Bronchial epithelial cell (primary cell): Measurements from ENCODE around the gene RGS19. TPM values are rescaled to one million over a fixed set of nuclear protein-coding genes. Genes with fewer than 3 reads are reported as not detected.

Experiments
- DNase-seq: peaks from one replicate; pipeline ENCODE4 v3.0.0-alpha.2; 2010; ENCODE audit warnings: low read depth
- FAIRE-seq: peaks from 2 replicates; lab custom pipeline; 2011; peaks lifted over from hg19 to GRCh38; lab: Jason Lieb, UNC
- H3K27me3 ChIP-seq: 2 replicates; pipeline ENCODE4 v1.5.1; 2011; ENCODE audit warnings: low read length; ENCODE audit not compliant: control insufficient read depth, insufficient read depth
- H3K36me3 ChIP-seq: 2 replicates; pipeline ENCODE4 v1.5.1; 2011; ENCODE audit warnings: low read length; ENCODE audit not compliant: control insufficient read depth, insufficient read depth
- H3K4me3 ChIP-seq: 2 replicates; pipeline ENCODE4 v1.5.1; 2011; ENCODE audit warnings: mild to moderate bottlenecking, low read depth, low read length, control low read depth
- total RNA-seq: library from RNA; depleted of rRNA; stranded (reverse); fragments of >200 nt; gene quantifications from 2 replicates; pipeline ENCODE4 v1.2.1, GENCODE V29; 2014
- TF ChIP-seq, protein P1 (sequence below): IDR thresholded peaks from 2 replicates; pipeline ENCODE4 v1.5.1; 2011; ENCODE audit warnings: mild to moderate bottlenecking, moderate library complexity, low read length, control low read depth, inconsistent platforms; ENCODE audit not compliant: insufficient read depth, severe bottlenecking

Gene RGS19
- total RNA-seq, 1 donor from 2014 or later = 6.1 TPM

DNA sequence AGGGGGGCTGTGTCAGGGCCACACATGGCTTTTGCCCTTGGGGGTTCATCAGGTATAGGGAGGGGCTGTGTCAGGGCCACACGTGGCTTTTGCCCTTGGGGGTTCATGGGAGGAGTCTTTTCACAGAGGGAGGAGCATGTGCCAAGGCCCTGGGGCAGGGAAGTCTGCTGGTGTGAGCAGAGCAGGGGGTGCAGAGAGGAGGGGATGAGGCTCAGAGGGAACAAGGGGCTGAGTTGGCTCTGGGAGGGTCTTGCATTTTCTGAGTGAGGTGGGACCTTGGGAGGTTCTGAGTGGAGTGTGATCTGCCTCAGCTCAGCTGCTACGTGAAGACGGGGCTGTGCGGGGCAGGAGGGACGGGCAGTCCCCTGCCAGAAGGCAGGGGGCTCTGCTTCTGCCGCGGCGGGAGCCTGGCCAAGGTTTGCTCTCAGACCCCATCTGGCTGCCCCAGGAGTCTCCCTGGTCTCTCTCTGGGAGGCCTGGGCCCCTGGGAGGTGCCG lies 23.9 kb downstream of the RGS19 start:
- DNase-seq (no peak), FAIRE-seq (no peak)
- Histone ChIP-seq H3K27me3 (peaks cover 2% of the 10 kb centered on the region), H3K36me3 (no peaks in the 10 kb centered on the region), H3K4me3 (no peak overlapping the region)
- TF ChIP-seq, protein P1, sequence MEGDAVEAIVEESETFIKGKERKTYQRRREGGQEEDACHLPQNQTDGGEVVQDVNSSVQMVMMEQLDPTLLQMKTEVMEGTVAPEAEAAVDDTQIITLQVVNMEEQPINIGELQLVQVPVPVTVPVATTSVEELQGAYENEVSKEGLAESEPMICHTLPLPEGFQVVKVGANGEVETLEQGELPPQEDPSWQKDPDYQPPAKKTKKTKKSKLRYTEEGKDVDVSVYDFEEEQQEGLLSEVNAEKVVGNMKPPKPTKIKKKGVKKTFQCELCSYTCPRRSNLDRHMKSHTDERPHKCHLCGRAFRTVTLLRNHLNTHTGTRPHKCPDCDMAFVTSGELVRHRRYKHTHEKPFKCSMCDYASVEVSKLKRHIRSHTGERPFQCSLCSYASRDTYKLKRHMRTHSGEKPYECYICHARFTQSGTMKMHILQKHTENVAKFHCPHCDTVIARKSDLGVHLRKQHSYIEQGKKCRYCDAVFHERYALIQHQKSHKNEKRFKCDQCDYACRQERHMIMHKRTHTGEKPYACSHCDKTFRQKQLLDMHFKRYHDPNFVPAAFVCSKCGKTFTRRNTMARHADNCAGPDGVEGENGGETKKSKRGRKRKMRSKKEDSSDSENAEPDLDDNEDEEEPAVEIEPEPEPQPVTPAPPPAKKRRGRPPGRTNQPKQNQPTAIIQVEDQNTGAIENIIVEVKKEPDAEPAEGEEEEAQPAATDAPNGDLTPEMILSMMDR = no peak

DNA sequence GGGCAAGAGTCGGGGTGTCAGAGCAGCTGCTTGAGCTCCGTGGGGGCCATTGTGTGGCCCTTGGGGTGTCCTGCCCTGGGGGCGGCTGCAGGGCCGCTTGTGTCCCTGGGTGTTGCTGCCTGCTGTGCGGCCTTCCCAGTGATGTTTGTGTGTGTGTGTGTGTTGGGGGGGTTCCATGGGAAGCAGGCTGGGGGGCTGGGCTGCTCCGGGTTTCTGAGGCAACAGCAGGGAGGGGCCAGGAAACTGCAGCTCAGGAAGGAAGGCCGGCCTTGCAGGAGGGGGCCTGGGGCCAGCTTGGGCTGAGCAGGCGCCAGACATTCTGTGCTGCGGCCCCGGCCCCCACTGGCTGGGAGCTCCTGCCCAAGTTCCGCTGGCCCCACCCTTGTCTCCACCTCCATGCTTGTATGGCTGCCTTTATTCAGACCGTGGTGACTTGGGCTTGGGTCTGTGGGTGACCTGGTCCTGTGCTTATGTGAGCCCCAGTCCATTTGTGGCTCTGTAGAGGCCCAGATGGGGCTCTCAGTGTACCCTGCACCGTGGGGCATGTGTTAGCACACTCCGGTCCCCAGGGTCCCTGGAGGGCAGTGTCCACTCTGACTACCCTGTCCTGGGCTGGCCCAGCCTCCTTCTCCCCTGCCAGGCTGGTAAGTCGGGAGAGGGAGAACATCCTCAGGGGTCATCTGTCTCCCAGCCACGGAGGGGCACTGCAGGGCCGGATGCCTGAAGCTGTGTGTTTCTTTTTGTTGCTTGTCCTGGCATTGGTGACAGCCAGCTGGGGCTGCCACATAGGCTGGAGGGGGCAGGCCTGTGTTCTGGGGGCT lies 25.3 kb downstream of the RGS19 start:
- peaks cover 4% of the 10 kb centered on the region for H3K27me3 ChIP-seq
- no peaks in the 10 kb centered on the region for H3K36me3 ChIP-seq
- DNase-seq (no peak), FAIRE-seq (no peak)
- no peak overlapping the region for H3K4me3 ChIP-seq
- TF ChIP-seq, protein P1 = peak; percentile 9

DNA sequence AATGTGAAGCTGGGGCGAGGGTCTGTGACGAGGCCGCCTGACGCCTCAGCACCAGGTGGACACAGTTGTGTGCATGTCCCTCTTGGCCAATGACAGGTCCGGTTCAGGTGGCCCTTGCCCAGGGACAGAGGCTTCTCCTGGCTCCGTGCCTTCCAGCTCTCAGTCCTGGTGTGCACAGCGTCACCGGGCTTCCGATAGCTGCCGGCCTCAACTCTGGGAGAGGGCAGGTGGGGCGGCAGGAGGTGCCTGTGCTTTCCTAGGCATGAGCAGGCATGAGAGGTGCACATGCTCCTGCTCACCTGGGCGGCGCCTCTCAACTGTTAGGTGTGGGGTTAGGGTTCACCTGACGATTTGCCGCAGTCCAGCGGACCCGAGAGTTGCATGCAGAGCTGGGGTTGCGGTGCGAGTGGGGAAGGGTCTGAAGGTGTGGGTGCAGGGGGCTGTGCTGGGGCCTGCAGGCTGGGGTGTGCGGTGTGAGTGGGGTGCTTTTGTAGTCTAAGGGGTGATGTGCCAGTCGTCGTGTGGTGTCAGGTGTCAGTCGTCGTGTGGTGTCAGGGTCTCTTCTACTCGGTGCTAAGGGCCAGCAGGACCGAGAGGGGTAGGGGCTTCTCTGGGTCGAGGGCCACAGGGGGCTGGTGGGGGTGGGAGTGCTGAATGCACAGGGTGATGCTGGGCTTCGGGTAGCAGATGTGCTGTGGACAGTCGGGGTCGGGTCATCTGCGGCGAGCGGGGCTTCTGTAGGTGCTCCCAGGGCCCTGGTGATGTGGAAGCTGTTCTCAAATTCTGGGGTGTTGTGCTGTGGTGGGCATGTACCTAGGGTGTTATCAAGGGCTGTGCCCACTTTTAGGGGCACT lies 26.1 kb downstream of the RGS19 start:
- H3K4me3 ChIP-seq = no peak overlapping the region
- TF ChIP-seq, protein P1 = no peak

DNA sequence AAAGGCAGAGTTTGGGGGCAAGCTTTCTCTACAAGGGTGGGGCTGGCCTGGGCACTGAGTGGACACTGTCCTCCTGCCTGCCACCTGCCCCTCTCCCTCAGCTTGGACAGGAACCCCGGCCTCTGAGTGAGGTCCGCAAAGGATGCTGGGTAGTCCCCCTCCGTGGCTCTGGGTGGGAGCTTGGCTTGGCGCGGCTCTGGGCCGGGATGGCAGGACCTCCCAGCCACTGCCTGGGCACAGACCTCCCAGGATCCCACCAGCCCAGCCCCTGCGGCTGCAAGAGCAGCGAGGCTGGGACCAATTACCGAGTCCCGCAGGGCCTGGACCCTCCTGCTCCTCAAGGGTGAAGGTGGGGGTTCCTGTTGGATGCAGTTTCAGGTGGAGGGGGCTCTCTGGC lies 27.0 kb downstream of the RGS19 start:
- Histone ChIP-seq H3K4me3 (no peak overlapping the region), H3K27me3 (peaks cover 8% of the 10 kb centered on the region), H3K36me3 (no peaks in the 10 kb centered on the region)
- no peak for FAIRE-seq
- no peak for DNase-seq
- TF ChIP-seq, protein P1 = no peak

More for the DNA sequence above, 26.1 kb downstream of the RGS19 start:
- H3K27me3 ChIP-seq = peaks cover 4% of the 10 kb centered on the region
- DNase-seq (no peak), FAIRE-seq (no peak)
- H3K36me3 ChIP-seq = no peaks in the 10 kb centered on the region

DNA sequence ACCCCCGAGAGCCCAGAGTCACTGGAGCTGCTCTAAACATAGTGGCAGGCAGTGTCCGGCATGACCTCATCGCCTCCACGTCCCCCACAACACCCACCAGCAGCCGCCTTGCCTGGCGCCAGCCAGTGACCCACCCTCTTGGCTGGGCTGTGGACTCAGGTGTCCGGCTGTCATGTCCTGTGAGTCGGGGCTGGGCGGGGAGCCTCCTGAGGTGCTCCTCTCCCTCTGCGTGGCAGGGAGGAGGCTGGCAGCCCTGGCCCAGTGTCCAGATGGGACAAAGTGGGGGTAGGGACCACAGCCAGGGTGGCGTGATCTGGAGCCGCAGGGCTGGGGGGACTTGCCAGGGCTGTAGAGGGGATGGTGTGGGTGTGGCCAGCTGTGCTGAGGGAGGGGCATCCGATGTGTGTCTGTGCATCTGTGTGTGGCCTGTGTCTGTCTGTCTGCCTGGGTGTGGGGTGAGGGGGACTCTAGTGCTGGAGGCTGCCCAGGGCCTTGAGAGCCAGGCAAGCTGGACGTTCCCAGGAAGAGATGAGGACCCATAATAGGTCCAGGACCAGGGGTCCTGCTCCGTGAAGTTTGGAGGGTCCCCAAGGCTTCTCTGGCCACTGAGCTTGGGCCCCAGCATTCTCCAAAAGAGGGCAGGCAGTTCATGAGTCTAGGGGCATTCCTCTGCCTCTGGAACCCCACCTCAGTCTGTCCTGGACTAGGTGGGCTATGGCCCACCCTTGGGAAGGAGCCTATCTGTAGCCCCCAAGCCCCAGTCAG lies 27.6 kb downstream of the RGS19 start:
- Histone ChIP-seq H3K27me3 (peaks cover 12% of the 10 kb centered on the region), H3K4me3 (no peak overlapping the region), H3K36me3 (no peaks in the 10 kb centered on the region)
- TF ChIP-seq, protein P1 = no peak
- DNase-seq (no peak), FAIRE-seq (no peak)
